Keratinocyte (primary cell): ENCODE data around the gene RNF207. TPM values are rescaled to one million over a fixed set of nuclear protein-coding genes. Genes with fewer than 3 reads are reported as not detected.

Experiments
- DNase-seq: peaks from one replicate; pipeline ENCODE4 v3.0.0-alpha.2; 2011; ENCODE audit warnings: low read depth, missing footprints, low spot score
- FAIRE-seq: peaks from 2 replicates; lab custom pipeline; 2011; peaks lifted over from hg19 to GRCh38; lab: Jason Lieb, UNC
- H2AFZ ChIP-seq: 2 replicates; pipeline ENCODE4 v1.6.0; 2012; ENCODE audit warnings: low read length, control low read depth, inconsistent platforms; ENCODE audit not compliant: control insufficient read depth
- H3K27ac ChIP-seq: 2 replicates; pipeline ENCODE4 v1.5.1; 2011; ENCODE audit warnings: low read length; ENCODE audit not compliant: control insufficient read depth, insufficient read depth
- H3K27me3 ChIP-seq: 3 replicates; pipeline ENCODE4 v1.6.0; 2011; ENCODE audit warnings: low read length; ENCODE audit not compliant: control insufficient read depth, insufficient read depth; ENCODE audit errors: extremely low read depth
- H3K36me3 ChIP-seq, 2 experiments: 2 replicates in 1 of 2; 3 replicates in 1 of 2; pipeline ENCODE4 v1.5.1; 2011; ENCODE audit warnings: low read length in 2 of 2, mild to moderate bottlenecking in 1 of 2; ENCODE audit not compliant: control insufficient read depth in 2 of 2, insufficient read depth in 2 of 2; ENCODE audit errors: extremely low read depth in 1 of 2
- H3K4me1 ChIP-seq: 3 replicates; pipeline ENCODE4 v1.5.1; 2011; ENCODE audit warnings: low read length; ENCODE audit not compliant: control insufficient read depth, insufficient read depth; ENCODE audit errors: extremely low read depth
- H3K4me2 ChIP-seq: 3 replicates; pipeline ENCODE4 v1.6.0; 2011; ENCODE audit warnings: low read depth, low read length; ENCODE audit not compliant: control insufficient read depth, insufficient read depth; ENCODE audit errors: extremely low read depth
- H3K4me3 ChIP-seq, 3 experiments: fragments of 200-600 bp in 1 of 3; sonication (generic) in 1 of 3; 2 replicates in 2 of 3; 3 replicates in 1 of 3; pipeline ENCODE4 v1.5.1; 2011 to 2016; ENCODE audit warnings: low read length in 3 of 3, mild to moderate bottlenecking in 3 of 3, control low read depth in 2 of 3, inconsistent platforms in 1 of 3, low read depth in 1 of 3, mixed read lengths in 1 of 3, mixed run types in 1 of 3, moderate library complexity in 1 of 3; ENCODE audit not compliant: control insufficient read depth in 2 of 3, insufficient read depth in 2 of 3; ENCODE audit errors: extremely low read depth in 1 of 3
- H3K79me2 ChIP-seq: 2 replicates; pipeline ENCODE4 v1.6.0; 2012; ENCODE audit warnings: low read length; ENCODE audit not compliant: control insufficient read depth, insufficient read depth
- H3K9ac ChIP-seq: 3 replicates; pipeline ENCODE4 v1.6.0; 2011; ENCODE audit warnings: low read length; ENCODE audit not compliant: control insufficient read depth, insufficient read depth; ENCODE audit errors: extremely low read depth
- H3K9me1 ChIP-seq: 3 replicates; pipeline ENCODE4 v1.6.0; 2011; ENCODE audit warnings: low read length; ENCODE audit not compliant: control insufficient read depth, insufficient read depth; ENCODE audit errors: extremely low read depth
- H3K9me3 ChIP-seq: 2 replicates; pipeline ENCODE4 v1.5.1; 2012; ENCODE audit warnings: low read depth, low read length; ENCODE audit not compliant: control insufficient read depth
- H4K20me1 ChIP-seq: 3 replicates; pipeline ENCODE4 v1.6.0; 2011; ENCODE audit warnings: low read length; ENCODE audit not compliant: control insufficient read depth, insufficient read depth; ENCODE audit errors: extremely low read depth
- EZH2 ChIP-seq: IDR thresholded peaks from one replicate; pipeline ENCODE4 v1.6.1; 2012; ENCODE audit warnings: inconsistent platforms, mild to moderate bottlenecking, low read length, moderate library complexity
- dilution Hi-C: fragments of 300-500 bp; cut with MboI; formaldehyde crosslinking; loops from one replicate; pipeline ENCODE4 v1.7.0; 2020; ENCODE audit warnings: low sequenced_read_pairs; ENCODE audit not compliant: extremely low pct_ligation_motif_present
- polyA plus RNA-seq, 5 experiments: library from polyadenylated mRNA; depleted of rRNA in 3 of 5; stranded (reverse) in 3 of 5; stranded (forward) in 1 of 5; unstranded in 1 of 5; fragments of >200 nt; gene quantifications; 1 replicate in 1 of 5; 2 replicates in 3 of 5; 3 replicates in 1 of 5; pipeline versions ENCODE4 v1.2.1 to v1.2.3, GENCODE V29; 2011 to 2012; ENCODE audit warnings: missing spikeins in 2 of 5, low read depth in 1 of 5, low replicate concordance in 1 of 5
- TF ChIP-seq, protein P1 (sequence below), 3 experiments: IDR thresholded peaks in 1 of 3; conservative IDR thresholded peaks in 1 of 3; optimal IDR thresholded peaks in 1 of 3; 2 replicates in 2 of 3; 3 replicates in 1 of 3; pipeline versions ENCODE3 to v1.5.1; 2011; ENCODE audit warnings: low read length in 3 of 3, mild to moderate bottlenecking in 3 of 3, moderate library complexity in 2 of 3, control low read depth in 1 of 3, inconsistent platforms in 1 of 3; ENCODE audit not compliant: insufficient read depth in 2 of 3; ENCODE audit errors: extremely low read depth in 1 of 3

RNF207 gene
- polyA plus RNA-seq, 1 donor (not counting 4 experiments of a cell fraction or from before 2014, with no cell fraction given), result 6.1 TPM

DNA sequence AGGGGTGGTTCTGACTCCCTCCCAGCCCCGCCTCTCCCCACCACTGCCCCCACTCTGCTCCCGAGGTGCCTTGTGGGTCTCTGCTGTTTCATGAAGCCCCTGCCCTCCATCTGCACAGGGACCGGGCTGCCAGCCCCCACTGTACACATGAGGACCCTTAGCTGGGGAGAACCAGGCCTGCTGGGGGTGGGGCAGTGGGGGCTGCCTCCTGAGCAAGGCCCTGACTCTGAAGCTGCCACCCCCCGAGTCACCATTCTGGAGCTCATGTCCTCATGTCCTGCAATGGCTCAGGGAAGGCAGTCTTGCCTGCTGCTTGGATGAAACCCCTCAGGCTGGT lies 46.4 kb downstream of the RNF207 start:
- H3K4me2 ChIP-seq, result no peak overlapping the region
- H4K20me1 ChIP-seq, result peaks cover 3% of the 10 kb centered on the region
- H3K4me1 ChIP-seq, result no peaks in the 10 kb centered on the region
- no peak for DNase-seq
- dilution Hi-C loops, result no loop called here
- no peak overlapping the region for H3K27ac ChIP-seq
- H3K9me1 ChIP-seq, result no peaks in the 10 kb centered on the region
- TF ChIP-seq EZH2, result no peak
- TF ChIP-seq, protein P1, sequence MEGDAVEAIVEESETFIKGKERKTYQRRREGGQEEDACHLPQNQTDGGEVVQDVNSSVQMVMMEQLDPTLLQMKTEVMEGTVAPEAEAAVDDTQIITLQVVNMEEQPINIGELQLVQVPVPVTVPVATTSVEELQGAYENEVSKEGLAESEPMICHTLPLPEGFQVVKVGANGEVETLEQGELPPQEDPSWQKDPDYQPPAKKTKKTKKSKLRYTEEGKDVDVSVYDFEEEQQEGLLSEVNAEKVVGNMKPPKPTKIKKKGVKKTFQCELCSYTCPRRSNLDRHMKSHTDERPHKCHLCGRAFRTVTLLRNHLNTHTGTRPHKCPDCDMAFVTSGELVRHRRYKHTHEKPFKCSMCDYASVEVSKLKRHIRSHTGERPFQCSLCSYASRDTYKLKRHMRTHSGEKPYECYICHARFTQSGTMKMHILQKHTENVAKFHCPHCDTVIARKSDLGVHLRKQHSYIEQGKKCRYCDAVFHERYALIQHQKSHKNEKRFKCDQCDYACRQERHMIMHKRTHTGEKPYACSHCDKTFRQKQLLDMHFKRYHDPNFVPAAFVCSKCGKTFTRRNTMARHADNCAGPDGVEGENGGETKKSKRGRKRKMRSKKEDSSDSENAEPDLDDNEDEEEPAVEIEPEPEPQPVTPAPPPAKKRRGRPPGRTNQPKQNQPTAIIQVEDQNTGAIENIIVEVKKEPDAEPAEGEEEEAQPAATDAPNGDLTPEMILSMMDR (optimal IDR thresholded peaks at IDR 0.05 in 1 of 3, IDR thresholded peaks at IDR 0.05 in 1 of 3, conservative IDR thresholded peaks at IDR 0.05 in 1 of 3; ENCODE audit: extremely low read depth in 1 of 3, insufficient read depth in 2 of 3, low read length in 3 of 3), result no peak
- H3K36me3 ChIP-seq, result peaks cover 6% of the 10 kb centered on the region in 2 experiments
- no peak for FAIRE-seq
- no peak overlapping the region for H3K4me3 ChIP-seq
- no peak overlapping the region for H2AFZ ChIP-seq
- H3K27me3 ChIP-seq, result peaks cover 4% of the 10 kb centered on the region
- no peaks in the 10 kb centered on the region for H3K9me3 ChIP-seq
- H3K9ac ChIP-seq, result no peak overlapping the region
- H3K79me2 ChIP-seq, result no peaks in the 10 kb centered on the region

GRCh38 chr1:6253380-6253779 lies 47.5 kb downstream of the RNF207 start:
- Histone ChIP-seq H2AFZ (no peak overlapping the region), H3K27me3 (peaks cover 4% of the 10 kb centered on the region), H3K4me3 (no peak overlapping the region), H3K36me3 (peaks cover 6% of the 10 kb centered on the region in 2 experiments), H3K27ac (no peak overlapping the region), H3K9me3 (no peaks in the 10 kb centered on the region), H3K9me1 (peaks cover 1% of the 10 kb centered on the region), H3K4me2 (no peak overlapping the region), H3K79me2 (no peaks in the 10 kb centered on the region), H3K4me1 (peaks cover 2% of the 10 kb centered on the region), H3K9ac (no peak overlapping the region), H4K20me1 (peaks cover 3% of the 10 kb centered on the region)
- DNase-seq (no peak), FAIRE-seq (no peak)
- dilution Hi-C loops, result no loop called here
- TF ChIP-seq EZH2, result no peak
- TF ChIP-seq, protein P1 (optimal IDR thresholded peaks at IDR 0.05 in 1 of 3, IDR thresholded peaks at IDR 0.05 in 1 of 3, conservative IDR thresholded peaks at IDR 0.05 in 1 of 3; ENCODE audit: extremely low read depth in 1 of 3, insufficient read depth in 2 of 3, low read length in 3 of 3), result no peak
